DMS53 (cell line): ENCODE measurements around the gene OBSL1.

Source experiments
- DNase-seq: peaks from one replicate; lab custom pipeline; 2025; lab: John Stamatoyannopoulos, UW

The OBSL1 gene

GRCh38 chr2:219512524-219513216 is 58.7 kb downstream of the OBSL1 start:
- DNase-seq: peak; percentile 30

GRCh38 chr2:219511547-219512325 is 59.6 kb downstream of the OBSL1 start:
- DNase-seq: no peak

- DNase-seq: no peak
Observed at GRCh38 chr2:219510512-219511135, 60.7 kb downstream of the OBSL1 start.

- peak; percentile 73 for DNase-seq
Observed at GRCh38 chr2:219509780-219510511, 61.4 kb downstream of the OBSL1 start.

GRCh38 chr2:219508971-219509779 is 62.2 kb downstream of the OBSL1 start:
- no peak for DNase-seq

GRCh38 chr2:219508444-219508734 is 63.0 kb downstream of the OBSL1 start:
- DNase-seq: no peak

- DNase-seq: no peak
Observed at GRCh38 chr2:219507581-219508443, 63.5 kb downstream of the OBSL1 start.

GRCh38 chr2:219506802-219507526 is 64.4 kb downstream of the OBSL1 start:
- no peak for DNase-seq

- no peak for DNase-seq
Observed at GRCh38 chr2:219506153-219506801, 65.1 kb downstream of the OBSL1 start.

- DNase-seq: no peak
Observed at GRCh38 chr2:219505585-219505984, 65.8 kb downstream of the OBSL1 start.

GRCh38 chr2:219502618-219503017 is 68.7 kb downstream of the OBSL1 start:
- DNase-seq: no peak

GRCh38 chr2:219501849-219502248 is 69.5 kb downstream of the OBSL1 start:
- DNase-seq: no peak
